CD4-positive, alpha-beta memory T cell (primary cell): ENCODE measurements around the gene LEMD1. TPM values are rescaled to one million over a fixed set of nuclear protein-coding genes. Genes with fewer than 3 reads are reported as not detected.

Experiments
- CTCF ChIA-PET: fragments of 350-600 bp; sonication (Branson Sonifier 250); formaldehyde crosslinking; loops from one replicate; lab custom pipeline; 2021; ENCODE audit warnings: inconsistent platforms; ENCODE audit not compliant: partially characterized antibody; lab: Charles Lee
- POLR2A ChIA-PET: fragments of 350-600 bp; sonication (Branson Sonifier 250); formaldehyde crosslinking; loops from one replicate; lab custom pipeline; 2021; ENCODE audit not compliant: partially characterized antibody; lab: Charles Lee
- DNase-seq, 5 donors: peaks; one replicate each; pipeline versions ENCODE4 v3.0.0 to v3.0.0-alpha.2; 2020 to 2022; ENCODE audit warnings: mixed read lengths in 1 of 5
- H3K27ac ChIP-seq: one replicate; pipeline ENCODE4 v1.7.0; 2013; ENCODE audit warnings: low read depth, low read length
- H3K27me3 ChIP-seq: 2 replicates; pipeline ENCODE4 v1.7.0; 2013; ENCODE audit warnings: mild to moderate bottlenecking, low read length, moderate library complexity; ENCODE audit not compliant: insufficient read depth
- H3K36me3 ChIP-seq: 2 replicates; pipeline ENCODE4 v1.7.0; 2013; ENCODE audit warnings: mild to moderate bottlenecking, low read length, moderate library complexity; ENCODE audit not compliant: insufficient read depth
- H3K4me1 ChIP-seq: 2 replicates; pipeline ENCODE4 v1.7.0; 2013; ENCODE audit warnings: mild to moderate bottlenecking, low read length, moderate library complexity; ENCODE audit not compliant: insufficient read depth
- H3K4me3 ChIP-seq, 2 donors: one replicate each; pipeline ENCODE4 v1.7.0; 2013; ENCODE audit warnings: low read length in 2 of 2, mild to moderate bottlenecking in 1 of 2
- H3K9me3 ChIP-seq, 2 donors: one replicate each; pipeline ENCODE4 v1.7.0; 2013; ENCODE audit warnings: low read length in 2 of 2, control low read depth in 1 of 2; ENCODE audit not compliant: control insufficient read depth in 1 of 2
- H3K27ac Mint-ChIP-seq, 7 donors: one replicate each; pipeline ENCODE4 v1.8.0; 2020 to 2021; ENCODE audit warnings: mixed read lengths in 7 of 7, mild to moderate bottlenecking in 6 of 7, inconsistent platforms in 3 of 7, moderate library complexity in 3 of 7
- H3K27me3 Mint-ChIP-seq, 2 donors: one replicate each; pipeline ENCODE4 v1.8.0; 2020 to 2021; ENCODE audit warnings: mixed read lengths in 2 of 2
- H3K36me3 Mint-ChIP-seq, 2 donors: one replicate each; pipeline ENCODE4 v1.8.0; 2020 to 2021; ENCODE audit warnings: mixed read lengths in 2 of 2, inconsistent platforms in 1 of 2, mild to moderate bottlenecking in 1 of 2
- H3K4me1 Mint-ChIP-seq, 4 donors: one replicate each; pipeline ENCODE4 v1.8.0; 2020 to 2021; ENCODE audit warnings: mixed read lengths in 4 of 4, mild to moderate bottlenecking in 1 of 4
- H3K4me3 Mint-ChIP-seq, 8 donors: one replicate each; pipeline ENCODE4 v1.8.0; 2020 to 2021; ENCODE audit warnings: mixed read lengths in 8 of 8, mild to moderate bottlenecking in 7 of 8, moderate library complexity in 6 of 8, inconsistent platforms in 3 of 8
- H3K9me3 Mint-ChIP-seq, 8 donors: one replicate each; pipeline ENCODE4 v1.8.0; 2020 to 2021; ENCODE audit warnings: mixed read lengths in 8 of 8, mild to moderate bottlenecking in 5 of 8, inconsistent platforms in 3 of 8, moderate library complexity in 1 of 8
- intact Hi-C: fragments of 100-400 bp; cut with micrococcal nuclease; formaldehyde crosslinking; loops from one replicate; pipeline ENCODE4 v1.15.1; 2023
- polyA plus RNA-seq, 2 donors: library from polyadenylated mRNA; unstranded; fragments of 300-500 nt; fragmentation: Illumina TruSeq; gene quantifications; one replicate each; pipeline ENCODE4 v1.2.3, GENCODE V29; 2021
- total RNA-seq, 2 experiments: library from RNA; stranded (reverse); gene quantifications; one replicate each; pipeline ENCODE4 v1.2.3, GENCODE V29; 2021

The LEMD1 gene
- total and polyA plus RNA-seq, 4 experiments from 2014 or later: 1.3 TPM; not detected in 3

DNA sequence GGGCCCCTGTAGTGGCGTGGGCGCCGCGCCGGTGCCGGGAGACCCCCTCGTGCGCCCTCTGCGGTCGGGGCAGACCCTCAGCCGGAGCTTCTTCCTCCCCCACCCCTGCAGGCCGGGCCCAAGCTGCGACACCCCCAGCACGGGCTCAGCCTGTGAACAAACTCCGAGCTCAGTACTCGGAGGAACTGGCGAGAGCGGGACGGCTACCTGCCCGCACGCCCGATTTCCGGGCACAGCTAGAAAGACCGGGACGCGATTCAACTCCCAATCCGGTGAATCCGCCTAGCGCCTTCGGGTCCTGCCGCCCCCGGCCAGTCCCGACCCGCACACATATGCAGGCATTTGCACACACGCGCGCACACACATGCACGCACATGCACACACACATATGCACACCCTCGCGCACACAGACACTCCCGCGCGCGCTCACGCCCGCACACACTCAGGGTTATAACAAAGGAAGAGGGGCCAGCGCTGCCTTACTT lies 34.6 kb upstream of the LEMD1 start:
- Mint-ChIP-seq H3K36me3 (no peaks in the 10 kb centered on the region), H3K27me3 (peaks cover 48 to 61% of the 10 kb centered on the region in 2 donors), H3K4me1 (peaks cover 8 to 32% (median 19%) of the 10 kb centered on the region in 4 donors), H3K4me3 (peak overlapping the region; percentile 78 to 93 (median 85)), H3K9me3 (peaks cover 0 to 2% (median 0%) of the 10 kb centered on the region in 8 donors), H3K27ac (no peak overlapping the region)
- ChIA-PET CTCF (interaction anchor here (1.1 to 1.6 kb wide), 5 partner anchors 15 to 131 kb away, joined by 3 to 4 read pairs (median 3); no protein-coding TSS in a partner anchor), POLR2A (interaction anchor here (1.6 kb wide), 1 partner anchor 22 kb away, joined by 3 read pairs; no protein-coding TSS in a partner anchor)
- H3K36me3 ChIP-seq: no peaks in the 10 kb centered on the region
- intact Hi-C loops: no loop called here
- no peak for DNase-seq
- H3K4me3 ChIP-seq: peak overlapping the region in 1 of 2 donors; percentile 32
- H3K9me3 ChIP-seq: no peaks in the 10 kb centered on the region
- H3K27me3 ChIP-seq: peaks cover 41% of the 10 kb centered on the region
- H3K4me1 ChIP-seq: peaks cover 22% of the 10 kb centered on the region
- H3K27ac ChIP-seq: no peak overlapping the region

DNA sequence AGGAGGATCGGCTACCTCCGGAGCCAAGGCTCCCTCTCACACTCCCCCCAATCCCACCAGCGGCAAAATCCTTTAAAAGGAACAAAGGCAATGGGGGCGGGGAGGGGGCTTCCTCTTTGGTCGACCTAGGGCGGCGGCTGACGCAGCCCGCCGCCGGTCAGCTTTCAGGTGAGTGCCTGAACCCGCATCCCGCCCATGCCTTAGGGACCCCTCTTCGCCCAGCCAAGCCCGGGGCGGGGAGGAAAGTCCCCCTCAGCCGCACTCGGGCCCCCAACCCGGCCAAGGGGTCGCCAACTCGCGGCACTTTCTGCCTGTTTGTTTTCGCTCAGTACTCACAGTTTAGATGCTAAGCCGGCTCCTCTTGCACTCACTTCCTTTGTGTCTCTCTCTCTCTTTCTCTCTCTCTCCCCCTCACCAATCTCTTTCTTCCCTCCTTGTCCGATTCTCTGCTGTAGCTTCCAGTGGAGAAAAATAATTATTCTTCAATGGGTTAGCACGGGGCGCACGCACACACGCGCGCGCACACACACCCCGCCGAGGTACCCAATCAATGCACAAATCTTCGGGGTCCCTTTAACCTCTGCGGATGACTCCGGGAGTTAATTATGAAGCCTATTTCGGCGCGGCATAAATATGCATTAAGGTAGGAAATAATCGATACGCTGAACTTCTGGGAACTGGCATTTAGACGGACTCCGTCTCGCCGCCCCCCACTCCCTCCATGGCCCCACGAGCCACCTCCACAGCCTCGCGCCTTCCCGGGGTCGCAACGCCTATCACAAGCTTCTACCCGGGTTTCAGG lies 33.9 kb upstream of the LEMD1 start, which contains the start of gene BLACAT1:
Gene BLACAT1, minus strand, starts transcription at position 465 of the 802 bp plus-strand sequence.
- Mint-ChIP-seq H3K36me3 (no peaks in the 10 kb centered on the region), H3K4me1 (peaks cover 8 to 32% (median 19%) of the 10 kb centered on the region in 4 donors), H3K27me3 (peaks cover 49 to 63% of the 10 kb centered on the region in 2 donors), H3K4me3 (peak within 1 kb of the TSS; percentile 78 to 93 (median 85)), H3K9me3 (peaks cover 0 to 2% (median 0%) of the 10 kb centered on the region in 8 donors), H3K27ac (no peak within 1 kb of the TSS)
- intact Hi-C loops: no loop called here
- peaks cover 22% of the 10 kb centered on the region for H3K4me1 ChIP-seq
- H3K4me3 ChIP-seq: peak within 1 kb of the TSS in 1 of 2 donors; percentile 32
- DNase-seq: peak in 1 of 5 donors; percentile 13
- POLR2A ChIA-PET: interaction anchor here (1.2 to 1.6 kb wide), 2 partner anchors 15 to 22 kb away, joined by 3 to 5 read pairs; no protein-coding TSS in a partner anchor
- no peak within 1 kb of the TSS for H3K27ac ChIP-seq
- peaks cover 41% of the 10 kb centered on the region for H3K27me3 ChIP-seq
- H3K36me3 ChIP-seq: no peaks in the 10 kb centered on the region
- CTCF ChIA-PET: interaction anchor here (1.1 to 1.3 kb wide), 4 partner anchors 14 to 130 kb away, joined by 3 to 4 read pairs (median 3); no protein-coding TSS in a partner anchor
- no peaks in the 10 kb centered on the region for H3K9me3 ChIP-seq

DNA sequence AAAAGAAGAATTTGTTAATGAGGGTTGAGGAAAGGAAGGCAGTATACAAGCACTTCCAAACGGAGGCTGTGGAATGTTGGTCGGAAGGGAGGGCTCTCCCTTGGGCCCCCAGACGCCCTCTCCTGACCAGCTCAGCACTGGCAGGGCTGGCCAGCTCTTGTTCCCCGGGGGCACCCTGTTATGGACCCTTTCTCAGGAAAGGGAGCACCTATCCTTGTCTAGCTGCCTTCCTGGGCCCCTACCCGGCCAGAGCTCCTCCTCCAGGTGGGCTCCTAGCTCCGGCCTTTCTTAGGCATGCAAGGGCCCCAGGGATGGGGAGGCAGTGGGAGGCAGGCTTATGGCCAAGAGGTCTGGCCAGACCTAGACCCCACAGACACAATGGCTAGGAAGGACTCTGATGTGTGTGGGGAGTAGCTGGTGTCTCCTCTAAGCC lies 33.1 kb upstream of the LEMD1 start:
- peaks cover 41% of the 10 kb centered on the region for H3K27me3 ChIP-seq
- Mint-ChIP-seq H3K9me3 (peaks cover 0 to 2% (median 0%) of the 10 kb centered on the region in 8 donors), H3K4me1 (peaks cover 8 to 32% (median 19%) of the 10 kb centered on the region in 4 donors), H3K4me3 (peak overlapping the region in 3 of 8 donors; percentile 40 to 59 (median 46)), H3K27ac (no peak overlapping the region), H3K27me3 (peaks cover 46 to 63% of the 10 kb centered on the region in 2 donors), H3K36me3 (no peaks in the 10 kb centered on the region)
- DNase-seq: no peak
- no peak overlapping the region for H3K27ac ChIP-seq
- peaks cover 22% of the 10 kb centered on the region for H3K4me1 ChIP-seq
- H3K4me3 ChIP-seq: no peak overlapping the region
- no peaks in the 10 kb centered on the region for H3K36me3 ChIP-seq
- POLR2A ChIA-PET: interaction anchor here (1.2 kb wide), 1 partner anchor 14 kb away, joined by 5 read pairs; no protein-coding TSS in a partner anchor
- CTCF ChIA-PET: interaction anchor here (1.3 kb wide), 1 partner anchor 24 kb away, joined by 3 read pairs; no protein-coding TSS in a partner anchor
- intact Hi-C loops: no loop called here
- no peaks in the 10 kb centered on the region for H3K9me3 ChIP-seq

DNA sequence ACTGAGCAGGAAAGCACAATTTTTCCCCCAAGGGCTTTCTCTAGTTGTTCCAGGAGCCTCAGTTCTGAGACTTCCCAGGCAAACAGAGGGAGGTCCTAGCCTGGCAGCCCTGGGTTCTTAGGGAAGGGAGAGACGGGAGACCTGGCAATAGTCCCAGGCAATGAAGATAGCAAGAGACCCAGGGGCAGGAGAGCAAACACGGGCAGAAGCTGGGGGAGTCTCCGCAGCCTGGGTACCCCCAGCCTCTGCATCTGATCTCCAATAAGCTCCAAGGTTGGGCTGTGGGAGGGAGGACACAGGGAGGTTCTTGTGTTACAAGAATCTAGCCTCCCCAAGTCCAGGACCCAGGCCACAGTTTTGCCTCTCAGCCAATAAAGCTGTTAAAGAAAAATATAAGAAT lies 31.6 kb upstream of the LEMD1 start:
- ChIA-PET CTCF (no interaction called here), POLR2A (no interaction called here)
- H3K4me1 Mint-ChIP-seq: peaks cover 8 to 25% (median 19%) of the 10 kb centered on the region in 4 donors
- H3K4me1 ChIP-seq: peaks cover 25% of the 10 kb centered on the region
- H3K9me3 ChIP-seq: no peaks in the 10 kb centered on the region
- H3K27me3 ChIP-seq: peaks cover 38% of the 10 kb centered on the region
- H3K36me3 ChIP-seq: no peaks in the 10 kb centered on the region
- peaks cover 38 to 60% of the 10 kb centered on the region in 2 donors for H3K27me3 Mint-ChIP-seq
- no peak overlapping the region for H3K27ac Mint-ChIP-seq
- H3K36me3 Mint-ChIP-seq: no peaks in the 10 kb centered on the region
- no peak overlapping the region for H3K27ac ChIP-seq
- H3K4me3 ChIP-seq: no peak overlapping the region
- no peak for DNase-seq
- intact Hi-C loops: no loop called here
- H3K9me3 Mint-ChIP-seq: peaks cover 0 to 2% (median 0%) of the 10 kb centered on the region in 8 donors
- H3K4me3 Mint-ChIP-seq: no peak overlapping the region

DNA sequence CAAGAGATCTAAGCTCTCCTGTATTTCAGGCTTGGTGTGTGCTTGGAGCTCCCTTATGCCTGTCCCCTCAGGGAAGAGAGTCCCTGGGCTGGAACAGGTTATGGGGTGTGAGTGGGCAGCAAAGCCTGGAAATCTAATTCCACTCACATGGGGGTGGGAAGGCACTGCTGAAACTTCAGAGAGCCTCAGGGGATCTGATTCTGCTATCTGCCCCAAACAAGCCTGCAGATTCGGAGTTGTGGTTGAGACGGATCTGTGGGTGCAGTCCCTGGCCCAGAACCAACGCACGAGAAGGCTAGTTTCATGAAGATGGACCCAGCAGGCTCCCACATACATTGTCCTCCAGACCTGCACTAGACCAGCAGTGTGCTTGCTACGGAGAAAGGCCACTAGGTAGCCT lies 31.1 kb upstream of the LEMD1 start:
- ChIA-PET CTCF (no interaction called here), POLR2A (interaction anchor here (1.0 kb wide), 1 partner anchor 12 kb away, joined by 3 read pairs; no protein-coding TSS in a partner anchor)
- peaks cover 38% of the 10 kb centered on the region for H3K27me3 ChIP-seq
- peaks cover 0 to 2% (median 0%) of the 10 kb centered on the region in 8 donors for H3K9me3 Mint-ChIP-seq
- DNase-seq: no peak
- H3K4me1 ChIP-seq: peaks cover 25% of the 10 kb centered on the region
- H3K4me3 Mint-ChIP-seq: no peak overlapping the region
- intact Hi-C loops: no loop called here
- H3K27me3 Mint-ChIP-seq: peaks cover 35 to 56% of the 10 kb centered on the region in 2 donors
- H3K36me3 Mint-ChIP-seq: no peaks in the 10 kb centered on the region
- H3K4me3 ChIP-seq: no peak overlapping the region
- H3K27ac ChIP-seq: no peak overlapping the region
- H3K27ac Mint-ChIP-seq: no peak overlapping the region
- H3K4me1 Mint-ChIP-seq: peaks cover 8 to 25% (median 19%) of the 10 kb centered on the region in 4 donors
- no peaks in the 10 kb centered on the region for H3K9me3 ChIP-seq
- no peaks in the 10 kb centered on the region for H3K36me3 ChIP-seq

DNA sequence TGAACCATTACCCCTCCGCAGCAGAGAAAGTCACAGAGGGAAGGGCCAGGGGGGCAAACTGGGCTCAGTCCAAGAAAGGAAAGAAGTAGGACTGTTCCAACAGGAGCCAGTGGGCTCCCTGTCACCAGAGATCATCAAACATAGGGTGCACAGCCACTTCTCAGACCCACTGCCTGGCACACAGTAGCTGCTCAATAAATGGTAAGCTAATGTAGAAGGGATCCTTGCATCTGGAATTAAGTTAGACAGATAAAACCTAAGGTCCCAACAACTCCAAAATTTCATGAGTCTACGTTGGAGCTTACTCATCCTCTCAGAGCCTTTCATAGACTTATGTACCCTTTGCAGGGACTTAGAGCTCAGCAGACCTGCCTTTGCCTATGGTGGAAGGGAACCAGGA lies 30.5 kb upstream of the LEMD1 start:
- Mint-ChIP-seq H3K9me3 (peaks cover 0 to 2% (median 0%) of the 10 kb centered on the region in 8 donors), H3K27ac (no peak overlapping the region), H3K36me3 (no peaks in the 10 kb centered on the region), H3K4me1 (peaks cover 6 to 20% (median 15%) of the 10 kb centered on the region in 4 donors), H3K4me3 (no peak overlapping the region), H3K27me3 (peaks cover 30 to 52% of the 10 kb centered on the region in 2 donors)
- intact Hi-C loops: no loop called here
- no peaks in the 10 kb centered on the region for H3K36me3 ChIP-seq
- DNase-seq: no peak
- no peak overlapping the region for H3K4me3 ChIP-seq
- ChIA-PET POLR2A (interaction anchor here (1.0 kb wide), 1 partner anchor 11 kb away, joined by 3 read pairs; no protein-coding TSS in a partner anchor), CTCF (no interaction called here)
- H3K4me1 ChIP-seq: peaks cover 25% of the 10 kb centered on the region
- H3K27ac ChIP-seq: no peak overlapping the region
- no peaks in the 10 kb centered on the region for H3K9me3 ChIP-seq
- peaks cover 38% of the 10 kb centered on the region for H3K27me3 ChIP-seq

DNA sequence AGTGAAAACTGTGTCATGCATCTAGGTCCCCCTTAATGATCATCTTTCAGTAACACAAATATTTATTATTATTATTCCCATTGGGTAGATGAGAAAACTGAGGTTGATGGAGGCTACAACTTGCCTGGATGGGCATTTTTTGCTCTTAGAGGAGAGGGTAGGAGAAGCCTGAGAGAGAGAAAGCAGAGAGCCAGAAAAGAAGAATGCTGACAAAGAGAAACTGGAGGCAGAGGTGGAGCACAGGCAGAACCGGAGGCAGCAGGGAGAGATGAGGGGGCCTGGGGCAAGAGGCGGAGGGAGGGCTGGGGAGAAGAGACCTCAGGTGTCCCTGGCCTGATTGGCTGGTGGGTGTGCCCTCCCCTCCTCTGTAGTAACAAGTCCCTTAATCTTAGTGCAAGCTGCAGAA lies 29.9 kb upstream of the LEMD1 start:
- Mint-ChIP-seq H3K9me3 (peaks cover 0 to 2% (median 0%) of the 10 kb centered on the region in 8 donors), H3K27me3 (peaks cover 30 to 53% of the 10 kb centered on the region in 2 donors), H3K4me1 (peaks cover 6 to 20% (median 16%) of the 10 kb centered on the region in 4 donors), H3K4me3 (no peak overlapping the region), H3K36me3 (no peaks in the 10 kb centered on the region), H3K27ac (no peak overlapping the region)
- Histone ChIP-seq H3K36me3 (no peaks in the 10 kb centered on the region), H3K4me3 (no peak overlapping the region), H3K4me1 (peaks cover 22% of the 10 kb centered on the region), H3K27me3 (peaks cover 38% of the 10 kb centered on the region), H3K27ac (no peak overlapping the region), H3K9me3 (no peaks in the 10 kb centered on the region)
- CTCF ChIA-PET: no interaction called here
- intact Hi-C loops: no loop called here
- DNase-seq: no peak
- POLR2A ChIA-PET: no interaction called here
